Measurements from ENCODE around the gene SLC10A7. TPM values are rescaled to one million over a fixed set of nuclear protein-coding genes. Genes with fewer than 3 reads are reported as not detected.
A peak's percentile ranks its signal among the peaks of the same experiment; 100 is the strongest.

The SLC10A7 gene
- total and polyA plus RNA-seq, 10 of the 15 experiments (the other 5 are each of a cell fraction or from before 2014, with no cell fraction given), result 4.6 to 23.7 (median 15.6) TPM

GRCh38 chr4:146340798-146341197 is 180.9 kb downstream of the SLC10A7 start (continued):
- TF ChIP-seq ZSCAN29 (IDR thresholded peaks at IDR 0.05) (no peak), MLLT1 (IDR thresholded peaks at IDR 0.05) (no peak), ZNF384 (IDR thresholded peaks at IDR 0.05; ENCODE audit: borderline replicate concordance, low read depth, low read length) (peak; percentile 81), ESRRA (IDR thresholded peaks at IDR 0.05; ENCODE audit: low read length) (no peak), RFX5 (IDR thresholded peaks at IDR 0.05; ENCODE audit: low read depth, low read length) (no peak), POLR2AphosphoS5 (IDR thresholded peaks at IDR 0.05; ENCODE audit: low read length) (no peak), RAD21 (IDR thresholded peaks at IDR 0.05; ENCODE audit: insufficient read depth, low read depth, low read length) (peak; percentile 53), CREM (IDR thresholded peaks at IDR 0.05; ENCODE audit: low read depth) (no peak), ASH2L (IDR thresholded peaks at IDR 0.05; ENCODE audit: borderline replicate concordance, low read depth) (no peak), CTCF (IDR thresholded peaks at IDR 0.05 in 2 of 3, conservative IDR thresholded peaks at IDR 0.05 in 1 of 3; ENCODE audit: control insufficient read depth in 2 of 3, extremely low read depth in 1 of 3, insufficient read depth in 1 of 3, low read depth in 3 of 3, low read length in 3 of 3) (peak; percentile 31 to 49 (median 35); a peak in 3 of 6 replicates), POLR2A (IDR thresholded peaks at IDR 0.05; ENCODE audit: low read depth, low read length) (no peak), MEF2A (IDR thresholded peaks at IDR 0.05; ENCODE audit: insufficient read depth, low read depth, low read length) (no peak)
